ENCODE data around the gene AFMID. TPM values are rescaled to one million over a fixed set of nuclear protein-coding genes. Genes with fewer than 3 reads are reported as not detected.
"Not testable (repeated sequence)": the region's sequence is repeated elsewhere in the genome, so short reads cannot be mapped to it uniquely, and the experiment has no call there.

Gene AFMID
- total RNA-seq, 1 donor from 2014 or later = 33.6 TPM

GRCh38 chr17:78148286-78149016 lies 38.7 kb upstream of the AFMID start:
- DNase-seq (ENCODE audit: low spot score) (no peak), ATAC-seq (no peak)
- intact Hi-C loops (cut with DNase I) = no loop called here

- intact Hi-C loops (cut with DNase I) = no loop called here
- ATAC-seq (no peak), DNase-seq (ENCODE audit: low spot score) (no peak)
Observed at GRCh38 chr17:78151514-78152008, 35.6 kb upstream of the AFMID start.

GRCh38 chr17:78154903-78155811 lies 32.0 kb upstream of the AFMID start:
- intact Hi-C loops (cut with DNase I) = no loop called here

DNA sequence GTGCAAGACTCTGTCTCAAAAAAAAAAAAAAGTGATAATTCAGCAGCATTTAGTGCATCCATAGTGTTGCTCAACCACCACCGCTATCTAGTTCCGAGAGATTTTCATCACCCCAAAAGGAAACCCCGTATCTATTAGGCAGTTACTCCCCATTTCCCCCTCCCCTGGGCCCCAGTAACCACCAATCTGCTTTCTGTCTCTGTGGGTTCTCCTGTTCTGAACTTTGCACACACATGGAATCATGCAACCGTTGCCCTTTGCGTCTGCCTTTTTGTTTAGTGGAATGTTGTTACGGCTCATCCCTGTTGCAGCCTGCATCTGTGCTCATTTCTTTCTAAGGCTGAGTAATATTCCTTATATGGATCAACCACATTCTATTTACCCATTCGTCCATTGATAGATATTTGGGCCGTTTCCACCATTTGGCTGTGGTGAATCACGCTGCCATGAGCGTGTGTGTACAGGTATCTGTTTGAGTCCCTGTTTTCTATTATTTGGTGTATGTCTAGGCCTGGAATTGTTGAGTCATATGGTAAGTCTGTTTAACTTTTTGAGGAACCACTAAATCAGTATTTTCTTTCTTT lies 27.5 kb upstream of the AFMID start:
- ATAC-seq (no peak), DNase-seq (ENCODE audit: low spot score) (no peak)
- intact Hi-C loops (cut with DNase I) = no loop called here

More at GRCh38 chr17:78154903-78155811, 32.0 kb upstream of the AFMID start:
- ATAC-seq (peak; percentile 52), DNase-seq (ENCODE audit: low spot score) (no peak)

- ATAC-seq (no peak), DNase-seq (ENCODE audit: low spot score) (no peak)
- intact Hi-C loops (cut with DNase I) = no loop called here
Observed at GRCh38 chr17:78163881-78164747, 23.0 kb upstream of the AFMID start.

DNA sequence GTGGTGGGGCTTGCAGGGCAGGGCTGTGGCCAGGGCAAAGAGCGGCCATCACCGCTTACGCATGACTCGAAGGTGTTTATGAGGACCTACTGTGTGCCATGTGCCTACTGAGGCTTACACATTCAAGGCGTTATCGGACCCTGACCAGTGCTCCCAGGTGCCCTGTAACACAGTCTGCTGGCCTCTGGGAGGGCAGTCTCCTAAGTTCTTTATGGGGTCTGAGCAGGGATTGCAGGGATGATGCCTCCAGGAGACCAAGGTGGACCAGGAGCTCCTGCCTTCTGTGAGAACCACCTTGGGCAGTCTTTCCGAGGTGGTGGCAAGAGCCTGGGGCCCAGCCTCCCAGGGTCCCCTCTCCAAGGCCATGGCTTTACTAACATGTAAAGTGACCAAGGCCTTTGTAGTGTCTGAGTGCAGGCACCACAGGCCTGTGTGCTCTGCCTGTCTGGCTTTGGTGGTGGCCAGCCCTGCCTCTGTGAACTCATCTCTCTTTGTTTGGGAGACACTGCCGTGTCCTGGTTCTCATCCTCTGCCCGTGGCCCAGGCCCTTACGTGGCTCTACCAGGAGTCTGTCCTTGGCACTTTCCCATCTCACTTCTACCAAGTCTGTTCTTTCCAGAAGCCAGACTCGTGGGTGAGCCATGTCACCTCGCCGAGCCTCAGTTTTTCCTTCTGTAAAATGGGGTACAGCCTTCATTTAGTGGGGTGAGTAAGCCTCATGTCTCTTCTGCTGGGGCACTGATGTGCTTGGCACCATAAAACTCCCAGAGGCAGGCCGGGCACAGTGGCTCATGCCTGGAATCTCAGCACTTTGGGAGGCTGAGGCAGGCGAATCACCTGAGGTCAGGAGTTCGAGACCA lies 22.2 kb upstream of the AFMID start:
- ATAC-seq = no peak
- intact Hi-C loops (cut with DNase I) = no loop called here
- no peak for DNase-seq (ENCODE audit: low spot score)

- intact Hi-C loops (cut with DNase I) = no loop called here
- ATAC-seq (no peak), DNase-seq (ENCODE audit: low spot score) (no peak)
Observed at GRCh38 chr17:78166416-78166815, 20.7 kb upstream of the AFMID start.

GRCh38 chr17:78168242-78168902 lies 18.8 kb upstream of the AFMID start, which contains the start of gene SYNGR2:
Gene SYNGR2 (plus strand): TSS chr17:78168581. CDS start chr17:78168617, 36 bp downstream.
- intact Hi-C loops (cut with DNase I) = no loop called here
- ATAC-seq = peak; percentile 59
- peak; percentile 88 for DNase-seq (ENCODE audit: low spot score)

DNA sequence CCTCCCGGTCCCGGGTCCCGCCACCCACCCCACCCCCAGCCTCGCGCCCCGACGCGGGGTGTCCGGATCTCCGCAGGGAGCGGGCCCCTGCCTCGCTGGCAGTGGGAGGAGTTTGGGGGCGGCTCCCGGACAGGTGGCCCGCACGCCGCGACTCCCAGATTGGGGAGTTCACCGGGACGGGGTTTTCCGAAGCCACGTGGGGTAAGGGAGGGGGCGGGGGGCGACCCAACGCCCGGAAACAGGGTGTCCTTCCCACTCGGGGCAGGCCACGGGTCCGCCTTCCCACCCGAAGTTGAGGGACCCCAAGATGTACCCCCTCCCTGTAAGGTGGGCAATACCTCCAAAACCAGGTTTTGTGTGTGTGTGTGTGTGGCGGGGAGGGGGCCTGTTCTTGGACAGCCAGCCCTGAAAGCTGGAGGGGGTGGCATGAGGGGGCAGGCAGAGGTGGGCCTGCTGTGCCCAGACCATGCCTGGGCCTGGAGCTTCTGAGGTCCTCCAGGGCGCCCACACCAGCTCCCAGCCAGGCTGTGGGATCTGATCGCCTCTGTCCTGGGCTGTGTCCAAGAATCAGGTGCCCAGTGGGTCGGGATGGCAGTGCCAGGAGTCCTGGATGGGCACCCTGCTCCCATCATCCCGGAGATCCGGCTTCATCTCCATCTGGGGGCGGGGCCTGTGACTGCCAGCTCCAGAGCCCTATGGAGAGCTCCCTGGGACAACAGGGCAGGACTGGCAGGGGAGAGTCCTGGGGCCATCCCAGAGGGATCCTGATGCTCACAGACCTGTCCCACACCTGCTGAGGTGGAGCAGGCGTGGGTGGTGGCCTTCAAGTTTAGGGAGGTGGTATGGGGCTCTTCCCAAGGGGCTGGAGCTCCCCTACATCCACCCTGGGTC lies 18.0 kb upstream of the AFMID start:
- ATAC-seq (peak; percentile 19), DNase-seq (ENCODE audit: low spot score) (no peak)
- intact Hi-C loops (cut with DNase I) = no loop called here

GRCh38 chr17:78170692-78171590 lies 16.2 kb upstream of the AFMID start:
- ATAC-seq (no peak), DNase-seq (ENCODE audit: low spot score) (no peak)
- intact Hi-C loops (cut with DNase I) = no loop called here

DNA sequence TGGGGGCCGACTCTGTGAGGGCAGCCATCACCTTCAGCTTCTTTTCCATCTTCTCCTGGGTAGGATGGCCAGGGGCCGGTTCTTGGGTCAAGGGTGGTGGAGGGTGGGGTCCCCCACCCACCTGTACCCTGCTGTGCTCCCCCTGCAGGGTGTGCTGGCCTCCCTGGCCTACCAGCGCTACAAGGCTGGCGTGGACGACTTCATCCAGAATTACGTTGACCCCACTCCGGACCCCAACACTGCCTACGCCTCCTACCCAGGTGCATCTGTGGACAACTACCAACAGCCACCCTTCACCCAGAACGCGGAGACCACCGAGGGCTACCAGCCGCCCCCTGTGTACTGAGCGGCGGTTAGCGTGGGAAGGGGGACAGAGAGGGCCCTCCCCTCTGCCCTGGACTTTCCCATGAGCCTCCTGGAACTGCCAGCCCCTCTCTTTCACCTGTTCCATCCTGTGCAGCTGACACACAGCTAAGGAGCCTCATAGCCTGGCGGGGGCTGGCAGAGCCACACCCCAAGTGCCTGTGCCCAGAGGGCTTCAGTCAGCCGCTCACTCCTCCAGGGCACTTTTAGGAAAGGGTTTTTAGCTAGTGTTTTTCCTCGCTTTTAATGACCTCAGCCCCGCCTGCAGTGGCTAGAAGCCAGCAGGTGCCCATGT lies 15.4 kb upstream of the AFMID start:
- intact Hi-C loops (cut with DNase I); ATAC-seq; DNase-seq (ENCODE audit: low spot score): not testable (repeated sequence)

- peak; percentile 28 for ATAC-seq
- no peak for DNase-seq (ENCODE audit: low spot score)
Observed at GRCh38 chr17:78172249-78173051, 14.7 kb upstream of the AFMID start.

DNA sequence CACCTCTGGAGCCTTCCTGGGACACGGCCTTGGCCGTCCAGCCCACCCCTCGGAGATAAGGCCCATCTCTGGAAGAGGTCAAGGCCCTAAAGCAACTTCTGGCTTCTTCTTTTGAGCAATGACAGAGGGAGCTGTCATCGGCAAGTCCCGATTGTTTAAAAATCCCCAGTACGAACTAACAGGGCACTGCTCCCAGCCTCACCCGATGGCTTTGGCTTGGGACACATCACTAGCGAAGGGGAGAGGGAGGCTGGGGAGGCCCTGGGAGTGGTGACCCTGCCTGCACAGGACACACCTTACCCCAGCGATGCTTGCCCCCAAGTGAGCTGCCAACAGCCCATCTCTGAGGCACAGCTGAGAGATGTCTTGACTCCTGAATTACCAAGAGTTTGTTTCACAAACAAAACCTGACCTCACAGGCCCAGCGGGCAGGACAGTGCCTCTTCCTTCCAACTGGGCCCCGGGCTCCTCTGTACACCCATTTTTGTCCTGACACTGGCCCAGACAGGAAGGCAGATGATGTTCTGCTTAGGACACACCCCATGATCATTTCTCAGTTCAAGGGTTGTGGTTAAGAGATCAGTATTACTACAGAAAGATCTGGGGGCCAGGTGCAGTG lies 14.0 kb upstream of the AFMID start:
- DNase-seq (ENCODE audit: low spot score) = no peak
- ATAC-seq = peak; percentile 43
- intact Hi-C loops (cut with DNase I) = no loop called here

More at GRCh38 chr17:78172249-78173051, 14.7 kb upstream of the AFMID start:
- intact Hi-C loops (cut with DNase I) = no loop called here

Data from sciatic nerve (tissue), 2 donors.